NCI-H1436 treated with DMSO at 0.1 percent for 48 hours (cell line): ENCODE data around the gene PIK3C2B.
"Not testable (repeated sequence)": the region's sequence is repeated elsewhere in the genome, so short reads cannot be mapped to it uniquely, and the experiment has no call there.

Experiments
- DNase-seq: peaks from one replicate; lab custom pipeline; 2025; lab: John Stamatoyannopoulos, UW

Gene PIK3C2B

DNA sequence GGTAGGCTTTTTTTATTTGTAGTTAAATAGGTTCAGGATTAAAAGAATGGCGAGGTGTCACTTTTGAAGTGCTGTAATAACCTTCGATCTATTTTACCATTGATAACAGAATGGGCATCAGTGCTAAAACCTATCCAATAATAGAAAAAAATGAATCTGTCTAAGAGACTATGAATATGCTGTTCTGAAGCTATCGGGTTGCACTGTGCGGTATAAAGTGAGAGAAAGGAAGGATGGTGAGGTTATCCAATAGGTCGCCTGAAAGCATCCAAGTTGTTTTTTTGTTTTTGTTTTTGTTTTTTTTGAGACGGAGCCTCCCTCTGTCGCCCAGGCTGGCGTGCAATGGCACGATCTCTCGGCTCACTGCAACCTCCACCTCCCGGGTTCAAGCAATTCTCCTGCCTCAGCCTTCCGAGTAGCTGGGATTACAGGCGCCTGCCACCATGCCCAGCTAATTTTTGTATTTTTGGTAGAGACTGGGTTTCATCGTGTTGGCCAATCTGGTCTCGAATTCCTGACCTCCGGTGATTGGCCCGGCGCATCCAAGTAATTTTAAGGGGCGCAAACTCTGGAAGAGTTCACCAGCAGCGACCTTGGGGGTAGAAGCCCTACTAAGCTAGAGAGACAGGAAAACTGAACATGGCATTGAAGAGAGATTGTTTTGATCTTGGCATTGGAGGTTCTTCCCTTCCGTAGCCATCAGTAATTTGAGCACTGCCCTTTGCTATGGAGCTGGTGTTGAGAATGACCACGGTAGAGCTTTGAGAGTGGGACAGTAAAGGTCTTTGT lies 12.9 kb upstream of the PIK3C2B start:
- peak; percentile 38 for DNase-seq

DNA sequence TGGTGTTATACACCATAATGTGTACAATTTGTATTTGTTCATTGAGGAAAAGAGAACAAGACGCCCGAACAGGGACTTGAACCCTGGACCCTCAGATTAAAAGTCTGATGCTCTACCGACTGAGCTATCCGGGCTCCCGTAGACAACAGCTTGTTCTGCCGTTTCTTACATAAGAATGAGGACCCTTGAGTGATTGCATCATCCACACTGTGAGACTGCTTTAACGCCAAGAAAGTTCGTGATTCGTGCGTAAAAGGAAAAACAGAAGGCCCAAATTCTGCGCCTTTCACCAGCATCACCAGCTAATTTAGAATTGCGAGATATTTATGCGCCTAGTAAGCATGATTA lies 12.3 kb upstream of the PIK3C2B start:
- peak; percentile 90 for DNase-seq

DNA sequence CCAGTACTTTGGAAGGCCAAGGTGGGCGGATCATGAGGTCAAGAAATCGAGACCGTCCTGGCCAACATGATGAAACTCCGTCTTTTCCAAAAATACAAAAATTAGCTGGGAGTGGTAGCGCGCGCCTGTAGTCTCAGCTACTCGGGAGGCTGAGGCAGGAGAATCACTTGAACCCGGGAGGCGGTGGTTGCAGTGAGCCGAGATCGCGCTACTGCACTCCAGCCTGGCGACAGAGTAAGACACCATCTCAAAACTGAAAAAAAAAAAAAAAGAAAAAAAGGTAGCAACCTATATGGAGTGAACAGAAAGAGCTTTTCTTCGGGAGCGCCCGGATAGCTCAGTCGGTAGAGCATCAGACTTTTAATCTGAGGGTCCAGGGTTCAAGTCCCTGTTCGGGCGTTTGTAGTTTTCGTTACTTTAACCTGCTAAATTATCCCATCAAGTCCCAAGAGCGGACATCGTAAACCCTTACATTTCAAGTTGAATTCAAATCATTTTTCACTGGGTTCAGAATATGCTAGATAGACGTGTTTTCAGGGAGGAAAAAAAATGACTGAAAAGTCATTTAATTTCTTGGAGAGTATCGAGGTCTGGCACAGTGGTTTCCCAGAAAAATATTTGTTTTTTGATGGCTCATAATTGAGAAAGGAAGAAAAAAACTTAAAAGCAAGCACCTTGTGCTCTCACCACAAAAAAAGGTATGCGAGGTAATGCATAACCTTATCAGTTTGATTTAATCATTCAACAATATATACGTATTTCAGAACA lies 11.8 kb upstream of the PIK3C2B start:
- DNase-seq, result peak; percentile 92

DNA sequence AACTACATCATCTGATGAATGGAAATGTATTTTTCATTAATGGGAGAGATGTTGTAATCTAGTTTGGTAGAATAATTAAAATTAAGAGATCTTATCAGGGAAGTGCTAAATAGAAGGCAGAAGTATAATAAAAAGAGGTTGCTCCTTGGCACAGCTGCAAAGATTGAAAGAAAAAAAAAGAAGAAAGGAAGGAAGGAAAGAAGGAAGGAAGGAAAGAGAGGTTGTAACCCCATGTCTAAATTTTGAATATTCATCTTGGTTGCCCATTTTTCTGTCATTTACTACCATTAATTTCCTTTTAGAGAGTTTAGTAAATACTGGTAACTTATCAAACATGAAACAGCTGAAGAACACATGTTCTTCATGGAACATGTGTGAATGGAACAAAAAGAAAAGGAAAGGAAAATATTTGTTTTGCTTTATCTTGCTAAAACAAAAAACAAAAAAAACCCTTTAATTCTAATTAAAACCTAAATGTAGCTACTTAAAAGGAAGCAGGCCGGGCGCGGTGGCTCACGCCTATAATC lies 11.1 kb upstream of the PIK3C2B start:
- no peak for DNase-seq

DNA sequence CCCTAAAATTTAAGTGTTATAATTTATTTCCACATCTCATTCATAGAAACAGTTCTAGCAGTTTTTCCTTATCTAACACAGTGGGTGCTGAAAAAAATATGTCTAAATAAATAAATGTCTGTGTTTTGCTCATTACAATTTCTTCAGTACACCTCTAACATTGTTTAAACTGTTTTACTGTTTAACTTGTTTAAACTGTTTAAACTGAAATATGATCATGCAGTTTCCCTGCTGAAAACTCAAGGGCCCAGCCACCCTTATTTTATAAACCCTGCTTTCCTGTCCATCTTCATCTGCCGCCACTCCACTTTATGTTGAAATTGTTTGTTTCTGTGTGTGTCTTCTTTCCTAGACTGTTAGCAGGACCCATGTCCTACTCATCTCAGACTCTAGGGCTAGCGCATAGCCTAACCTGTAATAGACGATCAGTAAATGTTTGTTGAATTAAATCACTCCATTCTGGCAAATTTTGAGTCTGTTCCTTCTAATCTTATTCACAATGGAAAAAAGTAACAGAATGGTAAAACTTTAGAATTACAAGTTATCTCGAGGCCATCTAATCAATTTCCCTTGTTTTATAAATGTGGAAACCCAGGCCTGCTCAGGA lies 9.4 kb upstream of the PIK3C2B start:
- no peak for DNase-seq

DNA sequence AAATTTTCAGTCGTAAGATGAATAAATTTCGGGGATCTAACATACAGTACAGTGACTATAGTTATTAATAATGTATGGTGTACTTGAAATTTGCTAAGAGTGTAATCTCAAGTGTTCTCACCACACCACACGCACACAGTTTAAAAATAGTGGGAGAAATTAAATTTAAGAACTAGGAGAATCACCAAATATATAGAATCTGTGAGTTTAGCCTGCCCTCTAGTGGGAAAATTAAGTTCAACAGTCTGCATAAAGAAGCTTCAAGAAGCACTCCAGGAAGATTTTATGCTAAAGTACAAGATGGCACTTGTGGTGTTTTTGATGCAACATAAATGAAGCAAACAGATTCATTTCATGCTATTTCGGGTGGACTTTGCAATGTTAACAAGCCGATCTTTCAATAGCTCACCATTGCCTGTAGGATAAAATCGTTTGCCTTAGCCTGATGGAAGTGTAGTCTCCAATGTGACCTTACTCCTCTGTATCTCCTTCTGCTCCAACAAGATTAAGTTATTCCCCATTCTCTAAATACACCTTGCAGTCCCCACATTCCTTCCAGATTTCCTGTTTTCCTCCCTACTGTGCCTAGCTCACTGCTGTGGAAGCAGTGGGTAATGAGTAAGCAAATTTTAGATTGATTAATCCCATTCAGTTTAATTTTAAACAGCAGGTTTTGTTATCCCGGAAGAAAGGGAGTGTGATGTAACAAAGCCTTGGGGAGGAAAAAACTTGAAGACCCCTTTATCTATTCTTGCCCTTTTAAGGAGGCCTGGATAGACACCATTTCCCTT lies 8.7 kb upstream of the PIK3C2B start:
- DNase-seq, result peak; percentile 78

DNA sequence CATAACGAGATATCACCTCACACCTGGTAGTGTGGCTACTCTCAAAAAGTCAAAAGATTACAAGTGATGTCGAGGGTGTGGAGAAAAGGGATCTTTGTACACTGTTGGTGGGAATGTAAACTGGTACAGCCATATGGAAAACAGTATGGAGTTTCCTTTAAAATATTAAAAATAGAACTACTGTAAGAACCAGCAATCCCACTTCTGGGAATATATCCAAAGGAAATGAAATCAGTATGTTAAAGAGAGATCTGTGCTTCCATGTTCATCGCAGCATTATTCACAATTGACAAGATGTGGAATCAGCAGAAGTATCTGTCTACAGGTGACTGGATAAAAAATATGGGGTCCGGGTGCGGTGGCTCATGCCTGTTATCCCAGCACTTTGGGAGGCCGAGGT lies 7.6 kb upstream of the PIK3C2B start:
- no peak for DNase-seq

DNA sequence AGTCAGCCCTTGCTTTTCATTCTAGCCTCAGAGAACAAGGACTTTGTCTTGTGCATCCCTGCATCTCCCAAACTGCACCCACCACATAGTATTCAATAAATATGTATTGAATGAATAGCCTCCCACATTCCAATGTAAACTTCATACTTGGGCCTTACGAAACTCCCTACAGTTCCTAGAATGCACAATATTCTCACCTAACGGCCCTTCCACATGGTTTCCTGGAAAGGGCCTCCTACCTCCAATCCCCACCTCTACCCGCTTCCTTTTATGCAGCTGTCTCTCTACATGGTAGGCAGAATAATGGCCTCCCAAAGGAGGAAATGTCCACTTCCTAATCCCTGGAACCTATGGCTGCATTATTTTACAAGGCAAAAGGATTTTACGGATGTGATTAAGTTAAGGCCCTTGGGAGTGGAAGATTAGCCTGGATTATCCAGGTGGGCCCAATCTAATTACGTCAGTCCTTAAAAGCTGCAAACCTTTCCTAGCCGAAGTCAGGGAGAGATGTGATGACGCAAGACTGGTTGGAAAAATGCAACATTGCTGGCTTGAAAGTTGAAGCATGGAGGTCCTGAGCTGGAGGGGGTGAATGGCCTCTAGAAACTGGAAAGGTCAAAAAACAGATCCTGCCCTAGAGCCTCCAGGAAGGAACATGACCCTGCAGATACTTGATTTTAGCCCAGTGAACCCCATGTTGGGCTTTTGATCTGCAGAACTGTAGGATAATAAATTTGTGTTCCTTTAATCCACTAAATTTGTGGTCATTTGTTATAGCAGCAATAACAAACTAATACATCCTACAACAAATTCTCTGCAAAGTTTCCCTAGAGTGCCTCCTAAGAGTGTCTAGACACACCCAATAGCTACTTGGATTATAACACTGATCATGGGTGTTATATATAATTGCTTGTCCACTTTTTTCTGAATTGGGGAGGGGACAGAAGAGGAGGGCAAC lies 5.2 kb upstream of the PIK3C2B start:
- DNase-seq, result no peak

DNA sequence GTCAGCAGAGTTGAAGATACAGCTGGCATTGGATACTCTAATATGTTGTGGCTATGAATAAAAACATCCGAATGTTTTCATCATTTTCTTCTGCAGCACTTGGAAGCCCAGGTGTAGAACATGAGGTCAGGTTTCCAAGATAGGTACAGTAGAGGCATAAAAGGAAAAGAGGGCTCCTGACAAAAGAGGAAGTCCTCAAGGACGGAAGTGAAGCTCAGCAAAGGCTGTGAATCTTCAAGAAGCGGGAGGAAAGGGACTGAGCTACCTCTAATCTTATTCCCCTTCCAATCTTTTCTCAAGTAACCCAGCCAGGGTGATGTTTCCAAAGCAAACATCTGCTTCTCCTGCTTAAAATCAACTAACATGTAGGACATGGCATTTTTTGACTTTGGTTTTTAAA lies 4.4 kb upstream of the PIK3C2B start:
- no peak for DNase-seq

DNA sequence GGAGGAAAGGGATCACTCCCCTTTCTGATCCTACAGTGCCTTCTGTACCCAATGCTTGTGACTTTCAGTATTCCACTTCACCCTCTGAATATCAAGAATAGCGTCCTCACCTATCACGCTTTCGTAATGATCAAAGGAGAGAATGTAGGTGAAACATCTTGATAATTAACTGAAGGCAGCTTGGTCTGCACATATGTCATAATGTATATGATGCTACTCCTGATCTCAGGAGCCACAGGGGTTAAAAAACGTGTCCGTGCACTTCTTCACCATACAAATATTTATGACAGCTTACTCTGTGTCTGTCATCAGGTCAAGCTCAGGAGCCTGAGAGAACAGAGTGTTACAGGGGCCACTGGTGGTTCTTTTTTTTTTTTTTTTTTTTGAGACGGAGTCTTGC lies 1.2 kb upstream of the PIK3C2B start:
- DNase-seq, result no peak

DNA sequence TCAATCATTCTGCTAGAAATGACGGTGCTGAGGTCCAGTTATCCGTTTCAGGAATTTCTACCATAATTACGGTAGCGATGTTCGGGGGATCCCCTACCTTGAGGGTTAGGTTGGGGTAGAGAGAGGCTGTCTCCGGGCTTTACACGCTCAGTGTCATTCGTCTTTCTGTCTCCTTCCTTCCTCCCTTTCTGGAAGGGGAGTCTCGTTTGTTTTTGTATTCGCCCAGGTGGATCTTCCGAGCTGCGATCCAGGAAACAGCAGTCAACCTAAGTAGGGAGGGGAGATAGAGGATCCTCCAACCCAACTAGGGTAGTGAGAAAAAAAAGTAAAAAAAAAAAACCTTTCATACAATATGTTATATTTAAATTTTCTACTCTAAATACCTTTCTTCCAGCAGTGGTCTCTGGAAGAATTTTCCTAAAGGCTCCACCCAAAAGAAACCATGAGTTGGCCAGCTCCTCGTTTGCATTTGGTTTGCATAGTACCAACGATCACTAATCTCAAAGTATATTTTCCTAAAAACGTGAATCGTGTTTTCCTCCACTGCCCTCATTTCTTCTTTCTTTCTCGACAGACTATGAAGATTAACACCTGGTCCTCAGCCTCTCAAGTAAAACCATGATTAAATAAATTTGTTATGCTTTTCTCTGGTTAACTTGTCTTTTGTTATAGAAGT lies 611 bp upstream of the PIK3C2B start:
- no peak for DNase-seq

DNA sequence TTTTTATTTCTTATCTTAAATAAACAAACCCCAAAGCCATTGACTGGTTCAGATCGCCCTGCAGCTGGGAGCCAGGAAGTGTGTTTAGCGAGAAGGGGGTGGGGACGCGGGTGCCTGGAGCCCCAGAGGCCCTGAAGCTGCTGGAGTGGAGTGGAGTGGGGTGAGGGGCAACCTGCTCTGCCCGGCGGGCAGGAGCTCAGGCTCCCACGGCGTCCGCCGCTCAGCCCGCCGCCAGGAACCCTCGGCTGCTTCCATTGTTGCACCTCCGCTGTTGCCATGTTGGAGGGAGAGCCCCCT lies 673 bp downstream of the PIK3C2B start:
- DNase-seq, result no peak

DNA sequence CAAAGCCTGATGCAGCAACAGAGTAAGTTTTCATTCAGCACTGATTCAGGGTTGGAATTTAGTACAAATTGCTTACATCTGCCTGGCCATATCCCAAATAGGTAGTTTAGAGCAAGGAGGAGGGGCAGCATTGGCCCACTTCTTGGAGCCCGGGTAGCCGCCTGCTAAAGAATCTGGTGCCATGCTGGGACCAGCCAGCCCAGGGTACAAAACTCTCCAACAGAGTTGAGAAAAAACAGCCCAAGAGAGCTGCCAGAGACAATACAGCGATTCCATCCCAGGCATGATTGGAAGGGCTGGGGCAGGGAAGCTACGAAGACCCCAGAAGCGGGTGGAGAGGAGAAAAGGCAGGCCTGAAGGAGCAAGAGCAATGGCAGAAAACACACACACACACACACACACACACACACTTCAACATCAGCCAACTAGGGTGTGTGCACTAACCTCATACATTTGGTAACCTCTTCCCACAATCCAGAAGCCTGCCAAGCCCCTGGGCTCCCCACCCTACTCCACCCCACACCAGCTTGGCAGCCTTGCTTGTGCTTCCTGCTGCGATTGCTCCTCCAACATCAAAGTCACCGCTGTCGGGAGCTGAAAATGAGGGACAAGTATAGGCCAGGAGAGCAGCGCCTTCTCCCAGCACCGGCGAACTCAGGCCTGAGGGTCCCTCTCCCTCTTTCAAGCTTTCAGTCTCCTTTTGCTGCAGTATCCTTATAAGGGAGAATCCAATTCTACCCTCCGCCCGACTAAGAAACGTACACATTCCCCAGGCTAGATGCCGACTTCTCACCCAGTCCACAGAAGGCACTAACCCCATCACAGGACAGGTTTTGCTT lies 1.2 kb downstream of the PIK3C2B start:
- no peak for DNase-seq

DNA sequence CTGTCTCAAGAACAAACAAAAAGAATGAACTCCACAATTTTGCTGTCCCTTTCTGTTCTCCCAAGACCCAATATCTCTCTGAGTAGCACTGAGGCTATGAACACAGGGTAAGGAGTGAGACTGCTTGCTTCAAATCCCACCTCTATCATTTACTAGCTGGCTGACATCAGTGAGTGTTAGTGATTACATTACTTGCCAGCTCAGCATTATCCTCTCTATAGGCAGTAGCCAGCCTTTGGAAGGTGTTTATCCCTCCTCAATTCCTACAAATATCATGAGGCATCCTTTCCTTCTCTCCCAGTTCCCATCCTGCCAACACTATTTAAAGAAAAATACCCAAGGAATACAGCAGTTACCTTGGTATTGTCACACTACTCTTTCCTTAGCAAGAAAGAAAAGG lies 3.0 kb downstream of the PIK3C2B start:
- DNase-seq, result no peak

DNA sequence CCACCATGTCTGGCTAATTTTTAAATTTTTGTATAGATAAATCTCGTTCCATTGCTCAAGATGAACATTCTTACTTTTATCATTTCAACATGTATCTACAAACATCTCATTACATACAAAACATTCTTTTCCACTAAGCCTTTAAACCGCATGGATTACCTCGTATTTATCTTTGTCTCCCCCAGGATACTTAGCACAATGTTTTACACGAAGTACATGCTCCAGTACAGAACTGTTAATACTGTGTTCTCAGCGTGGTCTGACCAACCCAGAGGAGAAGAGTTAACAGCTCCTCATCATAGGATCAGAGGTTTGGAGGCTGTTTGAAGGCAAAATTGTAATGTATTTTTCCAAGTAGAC lies 7.4 kb downstream of the PIK3C2B start:
- no peak for DNase-seq

DNA sequence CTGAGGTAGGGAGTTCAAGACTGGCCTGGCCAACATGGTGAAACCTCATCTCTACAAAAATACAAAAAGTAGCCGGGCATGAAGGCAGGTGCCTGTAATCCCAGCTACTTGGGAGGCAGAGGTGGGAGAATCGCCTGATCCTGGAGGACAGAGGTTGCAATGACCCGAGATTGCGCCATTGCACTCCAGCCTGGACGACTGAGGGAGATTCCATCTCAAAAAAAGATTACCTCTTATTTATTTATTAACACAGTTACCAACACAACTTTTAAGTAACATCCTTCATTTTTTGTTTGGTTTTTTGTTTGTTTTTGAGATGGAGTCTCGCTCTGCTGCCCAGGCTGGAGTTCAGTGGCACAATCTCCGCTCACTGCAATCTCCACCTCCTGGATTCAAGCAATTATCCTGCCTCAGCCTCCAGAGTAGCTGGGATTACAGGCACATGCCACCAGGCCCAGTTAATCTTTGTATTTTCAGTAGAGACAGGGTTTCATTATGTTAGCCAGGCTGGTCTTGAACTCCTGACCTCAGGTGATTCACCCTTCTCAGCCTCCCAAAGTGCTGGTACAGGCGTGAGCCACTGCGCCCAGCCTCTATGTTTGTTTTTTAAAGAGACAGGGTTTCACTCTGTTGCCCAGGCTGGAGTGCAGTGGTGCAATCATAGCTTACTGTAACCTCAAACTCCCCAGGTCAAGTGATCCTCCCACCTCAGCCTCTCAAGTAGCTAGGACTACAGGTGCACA lies 7.9 kb downstream of the PIK3C2B start:
- DNase-seq, result not testable (repeated sequence)

DNA sequence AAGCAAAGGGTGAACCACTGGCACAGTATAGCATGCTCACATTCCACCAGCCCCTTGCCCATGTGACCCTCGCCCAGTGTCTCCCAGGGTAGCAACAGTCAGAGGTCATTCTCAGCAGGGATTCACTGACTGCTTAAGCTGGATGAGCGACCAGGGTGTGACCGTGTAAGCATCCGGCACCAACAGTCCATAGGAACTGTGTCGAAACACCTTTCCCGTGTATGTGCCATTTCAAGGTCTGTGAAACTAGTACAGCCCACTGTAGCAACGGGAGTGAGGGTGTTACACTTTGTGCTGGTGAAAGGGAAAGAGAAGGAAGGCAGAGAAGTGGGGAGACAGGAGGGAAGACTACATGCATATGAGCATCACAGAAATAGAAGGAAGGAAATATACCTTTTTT lies 10.8 kb downstream of the PIK3C2B start:
- DNase-seq, result no peak

DNA sequence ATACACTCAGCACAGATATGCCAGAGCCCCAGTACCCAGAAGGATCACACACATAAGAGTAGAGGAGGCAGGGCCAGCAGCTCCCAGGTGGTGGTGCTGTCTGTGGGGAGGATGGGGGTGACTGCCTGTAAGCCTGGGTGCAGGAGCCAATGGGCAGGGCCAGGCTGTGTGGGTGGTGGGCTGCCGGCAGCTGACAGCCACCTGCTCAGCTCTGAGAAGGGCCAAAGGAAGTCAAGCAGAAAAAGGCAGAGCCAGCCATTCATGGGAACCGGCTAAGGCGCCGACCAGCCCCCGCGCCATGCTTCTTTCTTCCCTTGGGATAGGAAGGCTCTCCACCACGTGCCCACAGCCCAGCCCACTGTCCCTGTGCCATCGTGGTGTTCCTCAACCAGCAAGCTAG lies 14.1 kb downstream of the PIK3C2B start:
- no peak for DNase-seq
